Muscle layer of colon (tissue), 2 donors: ENCODE measurements around the gene CIT.

ENCODE experiments used
- H3K27ac ChIP-seq: one replicate; pipeline ENCODE4 v1.7.0; 2013; ENCODE audit warnings: low read depth, mild to moderate bottlenecking, low read length, moderate library complexity
- H3K27me3 ChIP-seq, 2 donors: one replicate each; pipeline ENCODE4 v1.7.0; 2013; ENCODE audit warnings: low read length in 2 of 2, mild to moderate bottlenecking in 2 of 2; ENCODE audit not compliant: insufficient read depth in 2 of 2, control insufficient read depth in 1 of 2
- H3K36me3 ChIP-seq: one replicate; pipeline ENCODE4 v1.7.0; 2013; ENCODE audit warnings: mild to moderate bottlenecking, low read length; ENCODE audit not compliant: insufficient read depth
- H3K4me1 ChIP-seq: one replicate; pipeline ENCODE4 v1.7.0; 2013; ENCODE audit warnings: mild to moderate bottlenecking, low read length; ENCODE audit not compliant: insufficient read depth
- H3K4me3 ChIP-seq, 2 donors: one replicate each; pipeline ENCODE4 v1.7.0; 2013; ENCODE audit warnings: low read length in 2 of 2, low read depth in 1 of 2, mild to moderate bottlenecking in 1 of 2, moderate library complexity in 1 of 2
- H3K9ac ChIP-seq: one replicate; pipeline ENCODE4 v1.7.0; 2013; ENCODE audit warnings: low read length
- H3K9me3 ChIP-seq: one replicate; pipeline ENCODE4 v1.7.0; 2013; ENCODE audit warnings: mild to moderate bottlenecking, low read length
- donor health status: abdominal sarcoma.
- donor health status: Adenocarcinoma of cecum.

The CIT gene

GRCh38 chr12:119682639-119683252, 194.4 kb downstream of the CIT start:
- no peak overlapping the region for H3K9ac ChIP-seq
- H3K4me3 ChIP-seq, result no peak overlapping the region
- H3K27me3 ChIP-seq, result no peaks in the 10 kb centered on the region
- H3K36me3 ChIP-seq, result peaks cover 35% of the 10 kb centered on the region
- no peaks in the 10 kb centered on the region for H3K9me3 ChIP-seq
- no peaks in the 10 kb centered on the region for H3K4me1 ChIP-seq
- no peak overlapping the region for H3K27ac ChIP-seq

GRCh38 chr12:119681728-119682638, 195.1 kb downstream of the CIT start:
- H3K9ac ChIP-seq, result no peak overlapping the region
- H3K36me3 ChIP-seq, result peaks cover 41% of the 10 kb centered on the region

GRCh38 chr12:119681111-119681510, 196.0 kb downstream of the CIT start:
- Histone ChIP-seq H3K9ac (no peak overlapping the region), H3K4me3 (no peak overlapping the region), H3K4me1 (no peaks in the 10 kb centered on the region), H3K27ac (no peak overlapping the region), H3K36me3 (peaks cover 50% of the 10 kb centered on the region), H3K27me3 (no peaks in the 10 kb centered on the region), H3K9me3 (no peaks in the 10 kb centered on the region)

More at GRCh38 chr12:119681728-119682638, 195.1 kb downstream of the CIT start:
- Histone ChIP-seq H3K9me3 (no peaks in the 10 kb centered on the region), H3K4me3 (no peak overlapping the region), H3K4me1 (no peaks in the 10 kb centered on the region), H3K27me3 (no peaks in the 10 kb centered on the region), H3K27ac (no peak overlapping the region)

GRCh38 chr12:119679490-119679889, 197.6 kb downstream of the CIT start:
- Histone ChIP-seq H3K27me3 (no peaks in the 10 kb centered on the region), H3K4me1 (no peaks in the 10 kb centered on the region), H3K4me3 (no peak overlapping the region), H3K36me3 (peaks cover 65% of the 10 kb centered on the region), H3K9ac (no peak overlapping the region), H3K27ac (no peak overlapping the region), H3K9me3 (no peaks in the 10 kb centered on the region)

- Histone ChIP-seq H3K27ac (no peak overlapping the region), H3K9me3 (no peaks in the 10 kb centered on the region), H3K9ac (no peak overlapping the region)
Observed at GRCh38 chr12:119679081-119679480, 198.0 kb downstream of the CIT start.

GRCh38 chr12:119678459-119678858, 198.7 kb downstream of the CIT start:
- no peaks in the 10 kb centered on the region for H3K27me3 ChIP-seq
- no peak overlapping the region for H3K27ac ChIP-seq
- H3K4me1 ChIP-seq, result no peaks in the 10 kb centered on the region

More at GRCh38 chr12:119679081-119679480, 198.0 kb downstream of the CIT start:
- H3K4me3 ChIP-seq, result no peak overlapping the region
- no peaks in the 10 kb centered on the region for H3K27me3 ChIP-seq
- no peaks in the 10 kb centered on the region for H3K4me1 ChIP-seq
- H3K36me3 ChIP-seq, result peaks cover 70% of the 10 kb centered on the region

GRCh38 chr12:119676573-119676972, 200.5 kb downstream of the CIT start:
- no peak overlapping the region for H3K9ac ChIP-seq
- no peaks in the 10 kb centered on the region for H3K27me3 ChIP-seq
- peaks cover 93% of the 10 kb centered on the region for H3K36me3 ChIP-seq
- no peaks in the 10 kb centered on the region for H3K4me1 ChIP-seq
- H3K9me3 ChIP-seq, result no peaks in the 10 kb centered on the region
- no peak overlapping the region for H3K4me3 ChIP-seq
- H3K27ac ChIP-seq, result no peak overlapping the region

More at GRCh38 chr12:119678459-119678858, 198.7 kb downstream of the CIT start:
- Histone ChIP-seq H3K4me3 (no peak overlapping the region), H3K36me3 (peaks cover 76% of the 10 kb centered on the region), H3K9me3 (no peaks in the 10 kb centered on the region), H3K9ac (no peak overlapping the region)

- no peak overlapping the region for H3K9ac ChIP-seq
- H3K9me3 ChIP-seq, result no peaks in the 10 kb centered on the region
- no peak overlapping the region for H3K4me3 ChIP-seq
- peaks cover 90% of the 10 kb centered on the region for H3K36me3 ChIP-seq
- no peaks in the 10 kb centered on the region for H3K27me3 ChIP-seq
- H3K27ac ChIP-seq, result no peak overlapping the region
- no peaks in the 10 kb centered on the region for H3K4me1 ChIP-seq
Observed at GRCh38 chr12:119676022-119676421, 201.1 kb downstream of the CIT start.

GRCh38 chr12:119674560-119674959, 202.6 kb downstream of the CIT start:
- H3K9me3 ChIP-seq, result no peaks in the 10 kb centered on the region
- H3K9ac ChIP-seq, result no peak overlapping the region
- H3K4me3 ChIP-seq, result no peak overlapping the region
- H3K27ac ChIP-seq, result no peak overlapping the region
- peaks cover 6% of the 10 kb centered on the region for H3K4me1 ChIP-seq
- peaks cover 78% of the 10 kb centered on the region for H3K36me3 ChIP-seq
- H3K27me3 ChIP-seq, result no peaks in the 10 kb centered on the region

- Histone ChIP-seq H3K27ac (no peak overlapping the region), H3K4me1 (peaks cover 7% of the 10 kb centered on the region), H3K9ac (no peak overlapping the region)
Observed at GRCh38 chr12:119673634-119674033, 203.5 kb downstream of the CIT start.

GRCh38 chr12:119672194-119672593, 204.9 kb downstream of the CIT start:
- no peaks in the 10 kb centered on the region for H3K27me3 ChIP-seq
- H3K9ac ChIP-seq, result no peak overlapping the region
- H3K36me3 ChIP-seq, result peaks cover 57% of the 10 kb centered on the region
- no peak overlapping the region for H3K4me3 ChIP-seq
- no peaks in the 10 kb centered on the region for H3K9me3 ChIP-seq
- H3K4me1 ChIP-seq, result peaks cover 13% of the 10 kb centered on the region
- H3K27ac ChIP-seq, result no peak overlapping the region

More at GRCh38 chr12:119673634-119674033, 203.5 kb downstream of the CIT start:
- no peaks in the 10 kb centered on the region for H3K9me3 ChIP-seq
- H3K27me3 ChIP-seq, result no peaks in the 10 kb centered on the region
- peaks cover 69% of the 10 kb centered on the region for H3K36me3 ChIP-seq
- no peak overlapping the region for H3K4me3 ChIP-seq
